Panc1 (cell line): ENCODE results near the gene TLE3.

Source experiments
- POLR2AphosphoS5 ChIP-seq: IDR thresholded peaks from 2 replicates; pipeline ENCODE4 v1.6.1; 2012; ENCODE audit warnings: mild to moderate bottlenecking, low read depth, low read length, moderate library complexity
- SIN3A ChIP-seq: IDR thresholded peaks from 2 replicates; pipeline ENCODE4 v1.6.1; 2012; ENCODE audit warnings: low read depth, mild to moderate bottlenecking, low read length, moderate library complexity, borderline replicate concordance; ENCODE audit not compliant: insufficient read depth
- TCF7L2 ChIP-seq: IDR thresholded peaks from 2 replicates; pipeline ENCODE4 v1.6.1; 2011; ENCODE audit warnings: mild to moderate bottlenecking, low read depth, low read length, inconsistent platforms
- TF ChIP-seq, protein P1 (sequence below): fragments of 450-650 bp; IDR thresholded peaks from 2 replicates; pipeline ENCODE4 v1.5.1; 2017; ENCODE audit warnings: mild to moderate bottlenecking
- TF ChIP-seq, protein P2 (sequence below), 2 experiments: IDR thresholded peaks; 2 replicates each; pipeline ENCODE4 v1.6.1; 2011 to 2012; ENCODE audit warnings: low read depth in 2 of 2, control low read depth in 1 of 2, low read length in 1 of 2, mild to moderate bottlenecking in 1 of 2, moderate library complexity in 1 of 2; ENCODE audit not compliant: insufficient read depth in 1 of 2

DNA sequence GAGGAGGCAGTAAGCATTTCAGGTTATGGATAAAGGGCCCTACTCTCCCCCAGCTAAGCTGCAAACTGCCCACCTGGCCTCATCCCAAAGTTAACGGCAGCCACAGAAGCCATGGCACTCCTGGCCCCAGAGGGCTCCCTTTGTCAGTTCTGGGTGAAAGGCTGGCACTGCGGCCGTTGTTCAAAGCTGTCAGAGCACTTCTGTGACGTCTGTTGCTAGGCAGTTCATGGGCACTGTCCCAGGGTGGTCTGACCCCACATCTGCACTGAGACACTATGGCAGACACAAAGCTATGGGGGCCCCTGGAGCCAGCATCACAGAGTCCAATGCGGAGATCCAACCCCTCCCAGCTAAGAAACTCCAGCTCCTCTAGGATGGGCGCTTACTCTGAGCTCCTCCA lies 30.0 kb downstream of the TLE3 start:
- TF ChIP-seq POLR2AphosphoS5 (no peak), TCF7L2 (no peak), SIN3A (no peak)
- TF ChIP-seq, protein P1, sequence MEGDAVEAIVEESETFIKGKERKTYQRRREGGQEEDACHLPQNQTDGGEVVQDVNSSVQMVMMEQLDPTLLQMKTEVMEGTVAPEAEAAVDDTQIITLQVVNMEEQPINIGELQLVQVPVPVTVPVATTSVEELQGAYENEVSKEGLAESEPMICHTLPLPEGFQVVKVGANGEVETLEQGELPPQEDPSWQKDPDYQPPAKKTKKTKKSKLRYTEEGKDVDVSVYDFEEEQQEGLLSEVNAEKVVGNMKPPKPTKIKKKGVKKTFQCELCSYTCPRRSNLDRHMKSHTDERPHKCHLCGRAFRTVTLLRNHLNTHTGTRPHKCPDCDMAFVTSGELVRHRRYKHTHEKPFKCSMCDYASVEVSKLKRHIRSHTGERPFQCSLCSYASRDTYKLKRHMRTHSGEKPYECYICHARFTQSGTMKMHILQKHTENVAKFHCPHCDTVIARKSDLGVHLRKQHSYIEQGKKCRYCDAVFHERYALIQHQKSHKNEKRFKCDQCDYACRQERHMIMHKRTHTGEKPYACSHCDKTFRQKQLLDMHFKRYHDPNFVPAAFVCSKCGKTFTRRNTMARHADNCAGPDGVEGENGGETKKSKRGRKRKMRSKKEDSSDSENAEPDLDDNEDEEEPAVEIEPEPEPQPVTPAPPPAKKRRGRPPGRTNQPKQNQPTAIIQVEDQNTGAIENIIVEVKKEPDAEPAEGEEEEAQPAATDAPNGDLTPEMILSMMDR: no peak
- TF ChIP-seq, protein P2, sequence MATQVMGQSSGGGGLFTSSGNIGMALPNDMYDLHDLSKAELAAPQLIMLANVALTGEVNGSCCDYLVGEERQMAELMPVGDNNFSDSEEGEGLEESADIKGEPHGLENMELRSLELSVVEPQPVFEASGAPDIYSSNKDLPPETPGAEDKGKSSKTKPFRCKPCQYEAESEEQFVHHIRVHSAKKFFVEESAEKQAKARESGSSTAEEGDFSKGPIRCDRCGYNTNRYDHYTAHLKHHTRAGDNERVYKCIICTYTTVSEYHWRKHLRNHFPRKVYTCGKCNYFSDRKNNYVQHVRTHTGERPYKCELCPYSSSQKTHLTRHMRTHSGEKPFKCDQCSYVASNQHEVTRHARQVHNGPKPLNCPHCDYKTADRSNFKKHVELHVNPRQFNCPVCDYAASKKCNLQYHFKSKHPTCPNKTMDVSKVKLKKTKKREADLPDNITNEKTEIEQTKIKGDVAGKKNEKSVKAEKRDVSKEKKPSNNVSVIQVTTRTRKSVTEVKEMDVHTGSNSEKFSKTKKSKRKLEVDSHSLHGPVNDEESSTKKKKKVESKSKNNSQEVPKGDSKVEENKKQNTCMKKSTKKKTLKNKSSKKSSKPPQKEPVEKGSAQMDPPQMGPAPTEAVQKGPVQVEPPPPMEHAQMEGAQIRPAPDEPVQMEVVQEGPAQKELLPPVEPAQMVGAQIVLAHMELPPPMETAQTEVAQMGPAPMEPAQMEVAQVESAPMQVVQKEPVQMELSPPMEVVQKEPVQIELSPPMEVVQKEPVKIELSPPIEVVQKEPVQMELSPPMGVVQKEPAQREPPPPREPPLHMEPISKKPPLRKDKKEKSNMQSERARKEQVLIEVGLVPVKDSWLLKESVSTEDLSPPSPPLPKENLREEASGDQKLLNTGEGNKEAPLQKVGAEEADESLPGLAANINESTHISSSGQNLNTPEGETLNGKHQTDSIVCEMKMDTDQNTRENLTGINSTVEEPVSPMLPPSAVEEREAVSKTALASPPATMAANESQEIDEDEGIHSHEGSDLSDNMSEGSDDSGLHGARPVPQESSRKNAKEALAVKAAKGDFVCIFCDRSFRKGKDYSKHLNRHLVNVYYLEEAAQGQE (IDR thresholded peaks at IDR 0.05; ENCODE audit: insufficient read depth in 1 of 2, low read depth in 2 of 2, low read length in 1 of 2): no peak
